Tongue (tissue), 2 donors: Measurements from ENCODE around the gene RABAC1. TPM values are rescaled to one million over a fixed set of nuclear protein-coding genes. Genes with fewer than 3 reads are reported as not detected.
"Not testable (repeated sequence)": the region's sequence is repeated elsewhere in the genome, so short reads cannot be mapped to it uniquely, and the experiment has no call there.

ENCODE experiments used
- DNase-seq: peaks from one replicate; pipeline ENCODE4 v3.0.0-alpha.2; 2015
- total RNA-seq: library from RNA; depleted of rRNA; stranded (reverse); fragments of >200 nt; gene quantifications from one replicate; pipeline ENCODE4 v1.2.3, GENCODE V29; 2014

The RABAC1 gene
- total RNA-seq, 1 donor from 2014 or later = 74.6 TPM

DNA sequence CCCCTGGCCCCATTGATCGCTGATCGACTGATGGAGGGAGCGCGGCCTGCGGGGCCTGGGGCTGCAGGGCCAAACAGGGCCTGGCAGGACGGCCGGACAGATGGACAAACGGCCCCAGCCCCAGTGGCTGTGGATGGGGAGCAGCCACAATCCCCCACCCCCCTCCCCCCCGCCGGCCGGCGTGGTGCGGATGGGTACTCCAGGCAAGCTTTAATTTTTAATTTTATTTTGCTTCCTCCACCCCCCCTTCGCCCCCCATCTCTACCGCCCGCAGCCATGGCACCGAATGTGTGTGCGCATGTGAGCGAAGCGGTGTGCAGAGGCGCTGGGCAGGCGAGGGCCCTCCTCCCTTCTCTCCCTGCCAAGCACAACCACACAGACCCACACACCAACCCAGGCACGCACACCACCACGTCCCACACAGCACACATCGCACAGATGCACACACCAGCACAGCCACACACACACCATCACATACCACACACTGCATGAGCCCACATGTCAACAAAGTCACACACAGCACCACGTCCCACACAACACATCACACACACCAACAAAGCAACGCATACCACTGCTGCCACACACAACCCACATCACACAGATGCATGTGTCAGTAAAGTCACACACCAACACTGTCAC lies 43.2 kb downstream of the RABAC1 start:
- no peak for DNase-seq

DNA sequence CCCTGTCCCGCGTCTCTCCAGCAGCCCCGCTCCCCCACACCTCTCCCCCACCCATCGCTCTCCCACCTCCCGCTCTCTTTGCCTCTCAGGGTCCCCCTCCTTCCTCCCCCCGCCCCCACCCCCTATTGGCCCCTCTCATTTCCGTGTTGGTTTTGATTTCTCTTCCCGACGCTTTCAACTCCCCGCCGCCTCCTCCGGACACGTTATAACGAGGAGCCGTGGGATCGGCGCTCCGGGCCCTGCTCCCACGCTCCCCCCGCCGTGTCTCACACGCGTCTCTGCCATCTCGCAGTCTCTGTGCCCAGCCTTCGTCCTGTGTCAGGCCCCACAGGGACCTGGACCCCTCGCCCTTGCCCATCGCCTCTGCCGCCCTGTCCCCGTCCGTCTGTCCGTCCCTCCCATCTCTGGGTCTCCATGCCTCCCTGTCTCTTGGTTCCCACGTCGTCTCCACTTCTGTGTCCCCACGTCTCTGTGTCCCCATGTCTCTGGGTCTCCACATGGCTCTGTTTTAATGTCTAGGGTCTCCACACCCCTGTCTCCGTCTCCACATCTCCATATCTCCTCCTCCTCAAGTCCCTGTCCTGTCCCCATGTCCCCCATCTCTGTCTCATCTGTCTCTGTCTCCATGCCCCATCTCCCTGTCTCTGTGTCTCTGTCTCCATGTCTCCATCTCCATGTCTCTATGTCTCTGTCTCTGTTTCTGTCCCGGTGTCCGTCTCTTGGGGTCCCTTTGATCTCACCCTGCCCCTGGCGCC lies 43.9 kb downstream of the RABAC1 start:
- no peak for DNase-seq

DNA sequence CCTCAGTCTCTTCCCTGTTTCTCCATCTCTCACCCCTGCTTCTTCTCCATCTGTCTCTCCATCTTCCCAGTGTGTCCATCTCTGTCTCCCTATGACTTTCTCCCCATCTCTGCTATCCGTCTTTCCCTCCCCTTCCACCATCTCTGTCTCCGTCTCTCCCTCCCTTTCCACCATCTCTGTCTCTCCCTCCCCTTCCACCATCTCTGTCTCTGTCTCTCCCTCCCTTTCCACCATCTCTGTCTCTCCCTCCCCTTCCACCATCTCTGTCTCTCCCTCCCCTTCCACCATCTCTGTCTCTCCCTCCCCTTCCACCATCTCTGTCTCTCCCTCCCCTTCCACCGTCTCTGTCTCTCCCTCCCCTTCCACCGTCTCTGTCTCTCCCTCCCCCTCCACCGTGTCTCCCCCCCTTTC lies 44.7 kb downstream of the RABAC1 start:
- not testable (repeated sequence) for DNase-seq

DNA sequence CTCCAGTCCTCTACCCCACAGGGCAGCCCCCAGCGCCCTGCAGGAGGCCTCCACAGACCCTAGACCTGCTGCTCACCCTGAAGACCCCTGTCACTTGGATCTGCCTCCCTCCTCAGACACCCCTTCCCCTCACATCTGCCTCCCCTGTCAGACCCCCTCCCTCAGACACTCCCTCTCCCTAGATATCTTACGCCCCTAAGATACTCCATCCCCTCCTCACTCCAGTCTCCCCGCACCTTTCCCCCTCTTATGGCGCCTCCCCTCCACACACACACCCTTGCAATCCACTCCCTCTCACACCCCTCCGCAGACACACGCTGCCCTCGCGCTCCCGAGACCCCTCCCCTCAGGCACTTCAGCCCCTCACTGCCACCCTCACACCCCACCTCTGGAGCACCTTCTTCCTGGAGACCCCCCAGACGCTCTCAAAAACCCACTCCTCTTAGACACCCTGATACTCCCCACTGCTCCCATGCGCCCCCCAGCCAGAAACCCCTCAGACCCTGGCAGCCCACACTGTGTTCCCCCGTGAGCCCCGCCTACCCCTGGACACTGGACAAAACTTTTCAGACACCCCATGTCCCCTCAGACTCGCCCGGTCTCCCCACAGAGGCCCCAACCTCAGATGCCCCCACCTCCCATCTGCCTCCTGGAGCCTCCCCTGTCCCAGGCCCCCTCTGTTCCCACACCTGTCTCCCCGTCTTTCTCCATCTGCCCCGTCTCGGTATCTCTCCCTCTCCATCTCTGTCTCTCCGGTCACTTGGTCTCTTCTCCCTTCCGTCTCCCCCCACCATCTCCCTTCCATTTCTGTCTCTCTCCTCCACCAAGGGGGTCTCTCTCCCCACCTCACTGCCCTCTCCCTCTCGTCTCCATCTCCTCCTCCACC lies 45.3 kb downstream of the RABAC1 start:
- DNase-seq = no peak

DNA sequence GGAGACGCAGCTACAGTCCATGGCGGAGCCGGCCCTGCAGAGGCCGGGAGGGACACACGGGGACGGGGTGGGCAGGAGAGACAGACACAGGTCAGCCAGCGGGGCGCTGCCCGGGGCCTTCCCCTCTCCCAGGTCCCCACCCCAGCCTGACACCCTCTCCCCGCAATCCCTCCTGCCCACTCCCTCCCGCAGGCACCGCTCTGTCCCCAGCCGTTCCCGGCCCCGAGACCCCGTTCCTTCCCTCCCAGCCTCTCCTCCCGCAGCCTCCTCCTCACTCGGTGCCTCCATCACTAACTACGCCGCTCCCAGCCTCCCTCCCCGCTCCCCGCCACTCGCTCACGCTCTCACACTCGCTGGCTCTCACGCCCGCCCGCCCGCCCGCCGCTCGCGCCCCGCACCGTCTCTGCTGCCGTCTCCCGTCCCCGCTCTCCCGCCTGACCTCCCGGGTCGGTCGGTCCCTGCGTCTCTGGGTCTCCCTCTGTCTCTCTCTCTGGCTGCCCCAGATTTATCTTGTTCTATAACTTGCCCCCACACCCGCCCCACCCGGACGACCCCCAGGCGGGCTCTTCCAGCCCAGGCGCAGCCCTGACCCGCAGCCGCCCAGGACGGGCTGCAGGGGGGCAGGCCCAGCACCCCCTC lies 46.1 kb downstream of the RABAC1 start:
- DNase-seq = no peak

DNA sequence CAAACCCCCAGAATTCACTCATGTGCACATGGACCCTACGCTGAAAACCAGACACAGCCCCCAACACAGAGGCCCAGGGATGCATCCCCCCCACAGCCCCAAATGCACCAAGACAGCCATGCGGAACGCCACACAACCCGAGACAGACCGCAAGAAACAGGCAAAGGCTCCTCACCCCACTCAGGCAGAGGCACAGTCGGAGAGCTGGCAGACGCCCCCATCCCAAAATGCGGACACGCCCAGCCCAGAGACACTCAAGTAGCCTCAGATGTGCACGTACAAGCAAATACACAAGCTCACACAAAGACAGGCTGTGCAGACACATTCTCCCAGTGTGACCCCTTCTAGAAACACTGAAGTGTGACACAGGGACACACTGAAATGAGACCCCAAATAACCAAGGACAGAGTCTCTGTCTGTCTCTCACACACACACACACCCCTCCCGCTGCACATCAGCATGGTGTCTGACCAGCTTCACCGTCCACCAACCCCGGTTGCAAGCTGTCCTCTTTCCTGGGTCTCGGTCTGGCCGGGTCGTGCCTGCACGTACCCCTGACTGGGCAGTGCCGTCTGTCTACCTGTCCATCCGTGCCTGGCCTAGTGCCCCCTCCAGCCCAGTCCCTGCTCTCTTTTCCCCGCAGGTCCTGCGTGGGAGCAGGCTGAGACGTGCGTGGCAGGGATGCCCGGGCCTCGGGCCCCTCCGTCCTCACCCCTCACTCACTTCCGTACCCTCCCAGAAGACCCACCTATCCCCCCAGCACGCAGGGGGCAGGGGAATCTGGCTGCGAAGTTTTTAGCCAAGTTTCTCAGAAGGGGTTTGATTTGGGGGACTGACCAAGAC lies 47.0 kb downstream of the RABAC1 start:
- DNase-seq = no peak

DNA sequence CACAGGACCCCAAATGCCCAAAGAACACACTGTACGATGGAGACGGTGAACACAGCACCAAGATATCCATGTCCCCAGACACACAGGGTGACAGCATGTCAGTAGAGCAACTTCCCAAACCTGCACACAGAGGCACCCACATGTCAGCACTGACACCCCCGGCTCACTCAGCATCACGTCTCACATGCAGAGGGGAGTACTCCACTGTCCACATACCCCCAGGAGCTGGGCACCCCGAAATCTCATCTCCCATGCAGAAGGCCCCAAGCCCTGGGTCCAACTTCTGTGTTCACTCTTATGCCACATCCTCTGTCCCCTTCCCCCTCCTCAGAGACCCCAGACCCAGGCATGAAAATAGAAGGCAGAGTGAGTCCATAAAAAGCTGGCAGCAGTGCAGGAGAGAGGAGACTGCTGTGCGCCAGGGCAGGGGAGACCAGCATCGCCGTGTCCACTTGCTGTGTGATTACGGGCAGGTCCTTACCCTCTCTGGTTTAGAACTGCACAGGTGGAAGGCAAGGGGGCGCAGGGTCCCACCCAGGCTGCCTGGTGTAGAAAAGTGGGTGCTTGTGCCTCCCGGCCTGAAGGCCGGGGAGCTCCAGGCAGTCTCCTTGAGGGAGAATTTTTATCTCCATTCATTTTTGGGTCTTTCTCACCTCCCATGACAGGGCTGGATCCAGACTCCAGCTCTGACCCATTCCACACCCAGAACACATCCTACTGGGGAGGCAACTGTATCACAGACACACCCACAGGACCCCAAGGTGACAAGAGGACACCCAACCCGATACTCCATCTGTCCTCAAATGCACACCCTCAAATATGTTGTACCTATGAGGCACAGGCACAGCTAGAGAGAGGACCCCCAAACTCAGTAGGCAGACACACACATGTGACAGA lies 47.9 kb downstream of the RABAC1 start:
- no peak for DNase-seq

DNA sequence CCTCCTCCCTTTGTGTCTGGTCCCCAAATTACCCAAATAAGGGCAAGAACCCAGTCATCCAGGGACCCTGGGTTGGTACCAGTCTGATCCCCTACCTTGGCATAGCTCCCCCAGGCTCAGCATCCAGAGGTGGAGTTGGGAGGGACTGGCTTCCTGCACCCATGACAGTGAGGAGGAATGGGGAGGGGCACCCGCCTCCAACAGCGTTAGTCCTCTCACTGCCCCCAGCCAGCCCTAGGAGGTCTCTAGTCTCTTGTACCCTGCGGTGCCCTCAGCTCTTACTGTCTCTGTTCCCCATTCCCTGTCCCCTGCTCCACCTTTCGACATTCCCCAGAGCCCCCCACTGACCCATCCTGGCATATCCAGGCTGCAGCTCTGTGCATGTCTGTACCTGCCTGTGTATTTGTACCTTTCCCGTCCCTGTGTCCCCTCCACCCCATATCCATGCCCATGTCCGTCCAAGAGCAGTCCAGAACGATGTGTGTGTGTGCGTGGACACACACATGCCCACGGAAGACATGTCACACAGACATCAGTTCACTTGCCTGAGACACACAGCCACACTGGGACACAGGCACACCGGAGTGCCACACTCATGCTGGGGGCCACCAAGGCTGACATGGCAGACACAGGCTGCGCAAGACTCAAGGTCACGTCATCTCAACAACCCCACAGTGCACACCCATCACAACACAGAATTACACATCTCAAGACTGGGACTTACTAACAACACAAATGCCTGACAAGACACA lies 48.7 kb downstream of the RABAC1 start:
- no peak for DNase-seq

DNA sequence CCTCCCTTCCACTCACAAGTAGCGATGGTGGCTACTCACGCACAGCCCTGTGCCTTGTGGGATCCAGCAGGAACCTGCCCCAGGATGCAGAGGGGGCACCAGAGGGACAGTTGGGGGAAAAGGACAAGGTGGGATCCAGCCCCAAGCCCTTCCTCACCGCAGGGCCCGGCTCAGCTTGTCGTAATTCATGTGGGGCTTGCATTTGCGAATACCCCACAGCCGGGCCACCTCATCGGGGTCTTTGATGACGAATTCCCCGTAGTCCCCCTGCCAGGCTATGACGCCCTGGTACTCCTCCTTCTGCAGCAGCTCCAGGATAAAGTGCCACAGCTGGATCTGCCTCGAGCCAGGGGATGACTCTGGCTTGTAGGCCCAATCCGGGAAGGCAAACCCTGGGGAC lies 49.4 kb downstream of the RABAC1 start:
- DNase-seq = no peak

DNA sequence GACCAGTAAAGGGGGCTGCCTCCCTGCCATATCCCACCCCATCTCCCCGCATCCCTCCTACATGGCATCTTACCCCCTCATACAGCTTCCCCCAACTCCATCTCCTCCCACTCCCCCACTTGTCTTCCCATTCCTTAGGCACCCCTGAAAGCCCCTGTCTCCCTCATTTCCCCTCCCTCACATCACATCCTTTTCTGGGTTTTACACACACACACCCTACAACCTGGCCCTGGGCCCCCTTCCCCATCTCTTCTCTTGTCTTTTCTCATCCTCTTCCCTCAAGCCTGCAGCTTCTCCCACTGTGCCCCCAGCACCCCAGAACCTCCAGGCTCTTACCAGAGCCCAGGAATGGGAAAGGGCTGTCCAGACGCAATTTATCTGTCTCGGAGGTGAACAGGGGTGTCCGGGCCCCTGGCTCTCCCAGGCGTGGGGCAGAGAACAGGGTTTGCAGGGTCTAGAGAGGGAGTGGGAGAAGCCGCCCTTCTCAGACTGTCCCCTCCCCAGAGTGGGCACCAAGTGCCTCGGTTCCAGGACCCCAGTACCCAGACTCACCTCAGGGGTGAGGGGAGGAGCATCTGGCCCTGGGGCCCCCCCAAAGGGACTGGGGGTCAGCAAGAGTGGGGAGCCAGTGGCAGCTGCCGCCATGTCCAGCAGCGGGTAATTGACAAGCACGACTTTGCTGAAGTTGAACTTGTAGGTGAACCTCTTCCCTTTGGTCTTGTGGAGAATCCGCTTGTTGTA lies 50.2 kb downstream of the RABAC1 start:
- DNase-seq = no peak

DNA sequence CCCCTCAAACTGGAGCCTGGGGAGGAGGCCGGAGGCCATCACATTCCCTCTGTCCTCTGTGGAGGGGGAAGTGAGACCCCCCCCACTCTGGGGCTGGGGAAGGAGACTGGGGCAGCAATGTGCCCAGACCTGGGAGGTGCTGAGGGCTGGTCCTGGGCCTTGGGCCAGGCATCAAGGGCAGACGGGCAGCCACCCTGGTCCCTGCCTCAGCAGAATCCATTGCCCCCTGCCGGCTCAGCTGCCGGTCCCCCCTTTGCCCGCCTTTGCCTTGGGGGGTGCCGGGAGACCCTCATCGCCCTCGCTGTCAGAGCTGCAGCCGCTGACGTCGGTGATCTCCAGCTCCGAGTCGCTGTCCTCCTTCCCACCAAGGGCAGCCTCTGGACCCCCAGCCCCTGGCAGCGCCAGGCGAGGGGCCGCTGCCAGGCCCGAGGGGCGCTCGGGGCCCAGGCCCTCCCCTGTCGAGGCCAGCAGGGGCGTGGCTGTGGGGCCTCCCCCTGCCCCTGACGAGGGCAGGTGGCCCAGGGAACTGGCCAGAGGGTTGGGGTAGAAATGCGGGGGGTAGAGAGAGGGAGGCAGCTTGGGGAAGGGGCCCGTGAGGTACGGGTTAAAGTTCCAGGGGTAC lies 51.0 kb downstream of the RABAC1 start:
- no peak for DNase-seq

DNA sequence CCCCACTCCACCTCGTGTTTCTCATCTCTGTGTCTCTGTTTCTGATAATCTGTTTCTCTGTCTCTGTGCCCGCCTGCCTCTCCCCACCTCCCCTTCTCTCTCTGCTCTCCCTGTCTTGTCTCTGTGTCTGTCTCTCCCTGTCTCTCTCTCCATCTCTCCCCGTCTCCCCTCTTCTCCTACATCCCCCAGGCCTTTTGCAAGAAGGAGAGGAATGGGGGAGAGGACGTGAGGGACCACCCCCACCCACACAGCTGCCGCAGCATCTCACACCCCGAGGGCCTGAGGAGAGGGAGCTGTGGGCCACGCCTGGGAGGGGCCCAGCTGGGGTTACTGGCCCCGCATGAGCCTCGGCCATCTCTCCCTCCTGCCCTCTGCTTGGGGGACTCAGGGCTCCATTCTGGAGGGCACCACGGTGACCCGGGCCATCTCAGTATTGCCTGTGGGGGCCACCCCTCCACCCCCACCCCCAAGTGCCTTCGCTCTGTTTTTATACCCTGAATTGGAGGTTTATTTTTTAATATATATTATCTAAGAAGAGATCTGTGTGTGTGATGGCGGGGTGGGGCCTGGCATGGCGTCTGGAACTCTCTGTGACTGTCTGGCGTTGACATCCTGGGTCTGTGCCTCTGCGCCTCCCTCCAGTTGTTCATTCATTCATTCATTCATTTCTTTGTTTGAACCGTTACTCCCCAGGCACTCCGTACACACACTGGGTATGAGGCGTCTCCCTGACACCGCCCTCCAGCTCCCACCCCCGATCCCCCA lies 52.0 kb downstream of the RABAC1 start:
- no peak for DNase-seq

Other genes with a start within 250 kb of the RABAC1 start
- gene CEACAM6, start 203.8 kb downstream of the RABAC1 start, total RNA-seq = 6.7 TPM
- not detected for gene CEACAM3, start 162.7 kb downstream of the RABAC1 start, total RNA-seq
- gene LYPD4, start 114.6 kb downstream of the RABAC1 start, total RNA-seq = not detected
- gene DMRTC2, start 114.3 kb downstream of the RABAC1 start, total RNA-seq = not detected
- 898 TPM for gene RPS19, start 99.1 kb downstream of the RABAC1 start, total RNA-seq
- gene CD79A, start 82.0 kb downstream of the RABAC1 start, total RNA-seq = 3.5 TPM
- gene ARHGEF1, start 76.1 kb downstream of the RABAC1 start, total RNA-seq = 30.7 TPM
- not detected for gene ERFL, start 30.9 kb downstream of the RABAC1 start, total RNA-seq
- gene ATP1A3, start 34.9 kb upstream of the RABAC1 start, total RNA-seq = 2.4 TPM
- gene GRIK5, start 110.9 kb upstream of the RABAC1 start, total RNA-seq = 3.2 TPM
- 14.5 TPM for gene ZNF574, start 116.8 kb upstream of the RABAC1 start, total RNA-seq
- gene POU2F2, start 173.1 kb upstream of the RABAC1 start, total RNA-seq = 2.1 TPM